ENCODE results near the gene CTSS. TPM values are rescaled to one million over a fixed set of nuclear protein-coding genes. Genes with fewer than 3 reads are reported as not detected.

Gene CTSS
- total RNA-seq, 2 experiments from 2014 or later, result 39.4 to 45.5 TPM

GRCh38 chr1:150696162-150696561, 69.4 kb downstream of the CTSS start:
- Mint-ChIP-seq H3K27ac (peak overlapping the region; percentile 39), H3K36me3 (peaks cover 13% of the 10 kb centered on the region), H3K4me3 (peak overlapping the region; percentile 96), H3K4me1 (ENCODE audit: low read depth) (peaks cover 30% of the 10 kb centered on the region), H3K9me3 (no peaks in the 10 kb centered on the region), H3K27me3 (no peaks in the 10 kb centered on the region)
- DNase-seq, result no peak
- POLR2A ChIA-PET, result interaction anchor here (1.4 kb wide), 2 partner anchors 67 to 134 kb away, joined by 3 to 4 read pairs; partner anchors contain the start of gene ENSA
- intact Hi-C loops (cut with micrococcal nuclease), result loop anchor here (2.0 to 10.0 kb wide), 4 partner anchors 67 to 181 kb away; partner anchors contain the start of genes ARNT, CTSS and ENSA
- CTCF ChIA-PET, result interaction anchor here (0.6 to 2.3 kb wide), 6 partner anchors 76 to 284 kb away, joined by 3 to 24 read pairs (median 6); no protein-coding TSS in a partner anchor

GRCh38 chr1:150695561-150695960, 70.0 kb downstream of the CTSS start:
- intact Hi-C loops (cut with micrococcal nuclease), result loop anchor here (10.0 kb wide), 1 partner anchor 69 kb away; the partner anchor contains the start of gene CTSS
- peak overlapping the region; percentile 38 for H3K27ac Mint-ChIP-seq

GRCh38 chr1:150692720-150693119, 72.9 kb downstream of the CTSS start:
- Mint-ChIP-seq H3K27me3 (no peaks in the 10 kb centered on the region), H3K4me1 (ENCODE audit: low read depth) (peaks cover 30% of the 10 kb centered on the region), H3K36me3 (peaks cover 13% of the 10 kb centered on the region), H3K4me3 (no peak overlapping the region), H3K27ac (no peak overlapping the region), H3K9me3 (no peaks in the 10 kb centered on the region)
- no peak for DNase-seq
- intact Hi-C loops (cut with micrococcal nuclease), result loop anchor here (10.0 kb wide), 1 partner anchor 72 kb away; the partner anchor contains the start of gene CTSS
- ChIA-PET POLR2A (no interaction called here), CTCF (interaction anchor here (1.3 kb wide), 1 partner anchor 9 kb away, joined by 5 read pairs; no protein-coding TSS in a partner anchor)

More at GRCh38 chr1:150695561-150695960, 70.0 kb downstream of the CTSS start:
- peaks cover 13% of the 10 kb centered on the region for H3K36me3 Mint-ChIP-seq
- no peaks in the 10 kb centered on the region for H3K9me3 Mint-ChIP-seq
- CTCF ChIA-PET, result no interaction called here
- peak overlapping the region; percentile 43 for H3K4me3 Mint-ChIP-seq
- peaks cover 30% of the 10 kb centered on the region for H3K4me1 Mint-ChIP-seq (ENCODE audit: low read depth)
- POLR2A ChIA-PET, result no interaction called here
- no peak for DNase-seq
- no peaks in the 10 kb centered on the region for H3K27me3 Mint-ChIP-seq

- no peaks in the 10 kb centered on the region for H3K27me3 Mint-ChIP-seq
- no peaks in the 10 kb centered on the region for H3K9me3 Mint-ChIP-seq
Observed at GRCh38 chr1:150688763-150689162, 76.8 kb downstream of the CTSS start.

GRCh38 chr1:150686275-150686674, 79.3 kb downstream of the CTSS start:
- H3K9me3 Mint-ChIP-seq, result no peaks in the 10 kb centered on the region
- no peak overlapping the region for H3K27ac Mint-ChIP-seq
- no peaks in the 10 kb centered on the region for H3K27me3 Mint-ChIP-seq
- peaks cover 6% of the 10 kb centered on the region for H3K36me3 Mint-ChIP-seq
- H3K4me3 Mint-ChIP-seq, result no peak overlapping the region
- no peak for DNase-seq
- ChIA-PET CTCF (no interaction called here), POLR2A (interaction anchor here (1.3 kb wide), 1 partner anchor 11 kb away, joined by 6 read pairs; the partner anchor contains the start of gene GOLPH3L)
- H3K4me1 Mint-ChIP-seq (ENCODE audit: low read depth), result peaks cover 12% of the 10 kb centered on the region
- intact Hi-C loops (cut with micrococcal nuclease), result no loop called here

More at GRCh38 chr1:150688763-150689162, 76.8 kb downstream of the CTSS start:
- Mint-ChIP-seq H3K4me1 (ENCODE audit: low read depth) (peaks cover 17% of the 10 kb centered on the region), H3K27ac (no peak overlapping the region), H3K4me3 (no peak overlapping the region), H3K36me3 (peaks cover 9% of the 10 kb centered on the region)
- no peak for DNase-seq
- ChIA-PET POLR2A (no interaction called here), CTCF (no interaction called here)
- intact Hi-C loops (cut with micrococcal nuclease), result no loop called here

GRCh38 chr1:150683914-150684313, 81.7 kb downstream of the CTSS start:
- Mint-ChIP-seq H3K4me3 (no peak overlapping the region), H3K27ac (no peak overlapping the region), H3K36me3 (peaks cover 7% of the 10 kb centered on the region), H3K27me3 (no peaks in the 10 kb centered on the region), H3K9me3 (no peaks in the 10 kb centered on the region), H3K4me1 (ENCODE audit: low read depth) (peaks cover 10% of the 10 kb centered on the region)
- ChIA-PET POLR2A (interaction anchor here (1.2 kb wide), 1 partner anchor 123 kb away, joined by 4 read pairs; no protein-coding TSS in a partner anchor), CTCF (interaction anchor here (1.4 kb wide), 1 partner anchor 151 kb away, joined by 5 read pairs; no protein-coding TSS in a partner anchor)
- intact Hi-C loops (cut with micrococcal nuclease), result no loop called here
- DNase-seq, result no peak

Other genes starting within 250 kb of the CTSS start
- 1 to 10 TPM; 1.1 TPM for gene ADAMTSL4, start 216.4 kb downstream of the CTSS start, total RNA-seq
- gene MCL1, start 186.2 kb downstream of the CTSS start, total RNA-seq, result 100 to 1,000 TPM; 280 to 288 TPM
- gene ENSA, start 136.2 kb downstream of the CTSS start, total RNA-seq, result 100 to 1,000 TPM; 212 to 219 TPM
- 10 to 100 TPM; 26.1 to 29.1 TPM for gene GOLPH3L, start 68.6 kb downstream of the CTSS start, total RNA-seq
- gene HORMAD1, start 44.9 kb downstream of the CTSS start, total RNA-seq, result not detected
- gene CTSK, start 42.5 kb upstream of the CTSS start, total RNA-seq, result 1 to 10 TPM; 1.4 to 1.7 TPM
- 10 to 100 TPM; 31.1 to 32.3 TPM for gene ARNT, start 110.8 kb upstream of the CTSS start, total RNA-seq
- gene CTXND2, start 121.4 kb upstream of the CTSS start, total RNA-seq, result not detected
- 10 to 100 TPM; 42.3 to 50.0 TPM for gene SETDB1, start 160.6 kb upstream of the CTSS start, total RNA-seq
- 100 to 1,000 TPM; 153 to 160 TPM for gene CERS2, start 209.1 kb upstream of the CTSS start, total RNA-seq
- under 1 TPM in 1 of 2 experiments, not detected in 1; 0.19 TPM for gene ANXA9, start 216.5 kb upstream of the CTSS start, total RNA-seq
- gene MINDY1, start 241.1 kb upstream of the CTSS start, total RNA-seq, result 10 to 100 TPM; 16.4 to 18.3 TPM
- gene PRUNE1, start 242.7 kb upstream of the CTSS start, total RNA-seq, result 10 to 100 TPM; 12.5 to 17.5 TPM

Measured in activated CD4-positive, alpha-beta memory T cell treated with anti-CD3 and anti-CD28 coated beads for 36 hours (primary cell).